ENCODE results near the gene DNAH1.

The DNAH1 gene

GRCh38 chr3:52290596-52291507, 25.3 kb upstream of the DNAH1 start:
- DNase-seq (ENCODE audit: low spot score), result no peak

- peak; percentile 57 for DNase-seq (ENCODE audit: low spot score)
These were observed 24.5 kb upstream of the DNAH1 start for GRCh38 chr3:52291508-52292181.

- DNase-seq (ENCODE audit: low spot score), result no peak
These were observed 23.7 kb upstream of the DNAH1 start for GRCh38 chr3:52292247-52293065.

- DNase-seq (ENCODE audit: low spot score), result no peak
These were observed 22.4 kb upstream of the DNAH1 start for GRCh38 chr3:52293491-52294319.

- no peak for DNase-seq (ENCODE audit: low spot score)
These were observed 21.6 kb upstream of the DNAH1 start for GRCh38 chr3:52294320-52295150.

DNA sequence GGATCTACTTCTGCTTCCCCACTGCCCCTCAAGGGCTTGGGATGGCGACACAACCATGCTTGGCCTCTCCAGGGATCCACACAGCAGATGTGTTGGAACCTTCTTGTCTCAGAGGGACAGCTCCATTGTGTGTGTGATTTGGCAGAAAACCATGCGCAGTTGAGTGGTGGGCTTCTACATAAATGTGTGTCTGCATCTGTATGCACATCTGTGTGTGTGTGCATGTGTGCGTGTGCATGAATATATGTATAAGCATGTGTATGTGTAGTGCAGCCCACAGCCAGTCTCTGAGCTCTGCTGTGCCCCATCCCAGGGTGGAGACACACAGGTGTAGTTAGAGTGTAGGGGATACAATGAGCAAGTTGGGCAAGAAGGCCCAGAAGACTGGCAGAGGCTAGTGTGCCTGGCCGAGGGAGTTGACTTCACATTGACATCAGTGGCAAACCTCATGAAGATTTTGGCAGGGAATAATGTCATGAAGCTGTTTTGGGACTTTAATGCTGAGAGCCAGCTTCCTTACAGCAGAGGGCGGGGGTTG, 20.4 kb upstream of the DNAH1 start:
- DNase-seq (ENCODE audit: low spot score), result no peak

GRCh38 chr3:52297242-52298148, 18.6 kb upstream of the DNAH1 start:
- no peak for DNase-seq (ENCODE audit: low spot score)

GRCh38 chr3:52298149-52299098, 17.7 kb upstream of the DNAH1 start:
- no peak for DNase-seq (ENCODE audit: low spot score)

DNA sequence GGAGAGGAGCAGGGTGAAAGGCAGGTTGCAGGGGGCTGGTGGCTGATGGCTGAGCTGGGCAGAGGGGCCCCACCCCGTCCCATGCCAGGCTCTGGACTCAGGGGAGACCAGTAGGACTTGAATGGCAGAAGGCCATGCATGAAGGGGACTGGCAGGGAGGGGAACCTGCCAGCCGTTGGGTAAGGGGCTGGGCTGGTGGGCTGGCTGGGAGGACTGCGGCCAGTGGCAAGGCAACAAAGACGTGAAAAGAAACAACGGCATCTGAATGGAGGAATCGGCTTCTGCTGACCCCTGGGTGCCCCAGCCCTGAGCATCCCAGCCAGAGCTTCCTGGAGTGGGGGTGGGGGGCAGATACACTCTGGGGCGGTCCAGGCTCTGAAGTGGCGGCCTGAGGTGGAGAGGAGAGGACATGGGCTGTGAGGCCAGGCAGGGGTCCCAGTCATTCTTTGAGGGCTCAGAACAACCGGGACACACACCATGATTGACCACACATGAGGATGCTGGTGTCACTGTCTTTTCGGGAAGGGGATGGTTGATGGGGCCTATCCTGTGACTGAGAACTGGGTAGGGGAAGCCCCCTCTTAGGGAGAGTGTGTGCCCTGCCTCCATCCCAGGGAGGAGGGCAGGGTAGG, 16.8 kb upstream of the DNAH1 start:
- no peak for DNase-seq (ENCODE audit: low spot score)

- DNase-seq (ENCODE audit: low spot score), result no peak
These were observed 16.1 kb upstream of the DNAH1 start for GRCh38 chr3:52299879-52300611.

DNA sequence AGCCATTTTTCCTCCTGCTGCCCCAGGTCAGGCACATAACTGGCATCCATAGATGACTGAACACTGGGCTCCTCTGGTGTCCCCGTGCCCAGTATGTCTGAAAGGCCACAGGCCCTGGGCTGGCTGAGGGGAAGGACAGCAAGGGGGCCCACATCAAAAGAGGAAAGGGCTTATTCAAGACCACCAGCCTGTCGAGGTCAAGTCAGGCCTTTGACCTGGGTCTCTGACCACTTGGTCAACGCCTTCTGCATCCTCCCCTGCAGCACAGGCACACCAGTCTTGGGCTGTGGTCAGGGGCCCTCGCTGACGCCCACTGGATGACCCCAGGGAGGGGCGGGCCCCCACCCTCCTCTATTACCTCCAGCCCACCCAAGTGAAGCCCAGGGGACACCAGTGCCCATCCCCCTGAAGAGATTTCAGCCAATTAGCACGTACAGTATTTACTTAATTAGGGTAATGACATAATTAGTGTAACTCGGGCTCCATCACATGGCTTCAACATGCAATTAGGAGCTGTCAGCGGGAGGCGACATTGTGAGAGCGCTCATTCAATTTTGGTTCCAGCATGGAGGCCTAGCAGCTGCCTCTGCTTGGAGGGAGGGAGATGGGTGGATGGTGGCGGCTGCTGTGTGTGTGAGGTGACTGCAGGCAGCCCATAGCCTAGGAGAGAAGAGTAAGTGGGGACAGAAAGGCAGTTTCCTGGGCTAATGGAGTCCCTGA, 13.5 kb upstream of the DNAH1 start:
- no peak for DNase-seq (ENCODE audit: low spot score)

DNA sequence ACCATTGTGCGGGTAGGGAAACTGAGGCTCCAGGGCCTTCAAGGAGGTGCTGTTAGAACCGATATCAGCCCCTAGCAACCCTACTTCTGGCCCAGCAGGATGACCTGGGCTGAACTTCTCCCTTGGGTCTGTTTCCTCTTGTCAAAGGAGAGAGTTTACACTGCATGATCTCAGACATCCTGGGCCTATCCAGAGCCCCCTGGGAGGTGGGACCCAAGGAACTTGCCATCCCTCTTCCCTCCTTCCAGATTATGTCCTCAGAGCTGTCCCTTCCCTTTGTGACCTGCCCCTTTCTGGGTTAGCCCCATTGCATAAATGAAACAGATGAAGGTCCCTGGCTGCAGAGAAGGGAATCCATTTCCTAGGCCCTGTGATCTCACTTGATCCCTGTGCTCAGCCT, 12.3 kb upstream of the DNAH1 start:
- DNase-seq (ENCODE audit: low spot score), result no peak

DNA sequence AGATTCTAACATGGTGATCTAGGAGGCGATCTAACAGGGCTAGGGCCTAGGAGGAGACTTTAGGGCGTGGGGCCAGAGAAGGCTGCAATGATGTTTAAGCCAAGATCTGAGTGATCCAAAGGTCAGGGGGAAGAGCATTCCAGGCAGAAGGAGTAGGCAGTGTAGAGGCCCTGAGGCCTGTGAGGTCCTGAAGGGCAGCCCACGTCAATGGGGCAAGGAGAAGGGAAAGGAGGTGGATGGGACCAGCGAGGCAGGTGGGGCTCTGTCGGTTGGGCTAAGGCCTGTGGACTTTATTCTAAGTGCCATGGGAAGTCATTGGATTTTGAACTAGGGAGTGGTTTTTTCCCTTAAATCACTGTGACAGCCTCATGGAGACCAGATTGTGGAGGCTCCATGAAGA, 10.2 kb upstream of the DNAH1 start:
- no peak for DNase-seq (ENCODE audit: low spot score)

GRCh38 chr3:52306978-52307377, 9.1 kb upstream of the DNAH1 start:
- no peak for DNase-seq (ENCODE audit: low spot score)

- DNase-seq (ENCODE audit: low spot score), result no peak
These were observed 7.8 kb upstream of the DNAH1 start for GRCh38 chr3:52308308-52308707.

DNA sequence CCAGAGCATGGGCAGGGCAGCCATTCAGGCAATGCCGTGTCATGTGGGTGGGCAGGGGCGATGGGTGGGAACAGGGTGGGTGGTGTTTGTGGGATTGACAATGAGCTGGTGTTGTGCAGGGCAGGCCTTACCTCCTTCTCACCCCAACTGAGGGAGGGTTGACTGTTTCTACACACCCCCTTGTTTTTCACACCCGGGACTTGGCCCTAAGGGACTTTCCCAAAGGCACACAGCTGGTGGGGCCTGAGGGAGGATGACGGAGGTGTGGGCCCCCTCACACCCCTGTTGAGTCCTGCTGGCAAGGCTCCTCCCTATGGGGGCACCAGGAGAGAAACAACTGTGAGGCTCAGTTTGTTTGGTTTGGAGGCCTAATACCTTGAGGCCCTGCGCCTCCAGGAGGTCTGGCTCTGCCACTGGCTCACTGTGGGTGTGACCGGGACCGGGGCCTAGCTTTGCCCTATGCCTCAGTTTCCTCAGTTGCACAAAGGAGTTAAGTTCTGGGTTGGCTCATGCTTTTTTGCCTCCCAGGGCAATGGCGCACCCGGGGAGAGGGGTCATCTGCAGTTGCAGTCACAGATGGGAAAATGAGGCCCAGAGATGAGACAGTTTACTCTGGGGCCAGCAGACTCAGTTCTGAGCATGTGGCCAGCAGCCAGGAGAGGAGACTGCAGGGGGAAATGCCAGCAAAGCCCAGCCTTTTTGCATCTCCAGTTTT, 5.1 kb upstream of the DNAH1 start:
- DNase-seq (ENCODE audit: low spot score), result no peak

All from AG08396 (cell line).